Endothelial cell of umbilical vein (primary cell): Measurements from ENCODE around the gene TNS1.

Source experiments
- CTCF ChIP-seq, 2 donors: IDR thresholded peaks; 1 replicate in 1 of 2; 2 replicates in 1 of 2; pipeline ENCODE4 v1.5.1; 2011; ENCODE audit warnings: low read length in 2 of 2, mild to moderate bottlenecking in 2 of 2, moderate library complexity in 2 of 2, control low read depth in 1 of 2, inconsistent platforms in 1 of 2, low read depth in 1 of 2; ENCODE audit not compliant: insufficient read depth in 1 of 2; ENCODE audit errors: extremely low read depth in 1 of 2
- FOS ChIP-seq: IDR thresholded peaks from 2 replicates; pipeline ENCODE4 v1.6.1; 2011; ENCODE audit warnings: mild to moderate bottlenecking, low read length, moderate library complexity, borderline replicate concordance; ENCODE audit not compliant: insufficient read depth

GRCh38 chr2:218043701-218044109 lies 40.9 kb upstream of the TNS1 start:
- TF ChIP-seq FOS = no peak
- no peak for TF ChIP-seq CTCF (IDR thresholded peaks at IDR 0.05; ENCODE audit: extremely low read depth in 1 of 2, insufficient read depth in 1 of 2, low read depth in 1 of 2, low read length in 2 of 2)
